Measurements from ENCODE around the gene IQSEC2.

Gene IQSEC2

GRCh38 chrX:53281321-53281822 lies at the start of gene IQSEC2:
IQSEC2 (minus strand) TSS chrX:53281584.
- FAIRE-seq (no peak), DNase-seq (ENCODE audit: insufficient read length, low spot score) (no peak)

- FAIRE-seq (no peak), DNase-seq (ENCODE audit: insufficient read length, low spot score) (no peak)
Observed at GRCh38 chrX:53330331-53330730, 48.9 kb upstream of the IQSEC2 start.

GRCh38 chrX:53324803-53325202 lies 43.4 kb upstream of the IQSEC2 start:
- FAIRE-seq, result no peak
- DNase-seq (ENCODE audit: insufficient read length, low spot score), result no peak

GRCh38 chrX:53324085-53324484 lies 42.7 kb upstream of the IQSEC2 start:
- DNase-seq (ENCODE audit: insufficient read length, low spot score), result no peak
- no peak for FAIRE-seq

GRCh38 chrX:53323196-53323595 lies 41.8 kb upstream of the IQSEC2 start:
- FAIRE-seq (no peak), DNase-seq (ENCODE audit: insufficient read length, low spot score) (no peak)

- FAIRE-seq, result no peak
- DNase-seq (ENCODE audit: insufficient read length, low spot score), result no peak
Observed at GRCh38 chrX:53321943-53322497, 40.6 kb upstream of the IQSEC2 start.

- FAIRE-seq (no peak), DNase-seq (ENCODE audit: insufficient read length, low spot score) (no peak)
Observed at GRCh38 chrX:53321230-53321942, 40.0 kb upstream of the IQSEC2 start.

- DNase-seq (ENCODE audit: insufficient read length, low spot score) (no peak), FAIRE-seq (no peak)
Observed at GRCh38 chrX:53320543-53321229, 39.3 kb upstream of the IQSEC2 start.

- no peak for DNase-seq (ENCODE audit: insufficient read length, low spot score)
- FAIRE-seq, result no peak
Observed at GRCh38 chrX:53319614-53320542, 38.5 kb upstream of the IQSEC2 start.

GRCh38 chrX:53318766-53319353 lies 37.5 kb upstream of the IQSEC2 start:
- no peak for FAIRE-seq

GRCh38 chrX:53317365-53318069 lies 36.1 kb upstream of the IQSEC2 start:
- peak; percentile 62 for DNase-seq (ENCODE audit: insufficient read length, low spot score)
- FAIRE-seq, result peak; percentile 62

More at GRCh38 chrX:53318766-53319353, 37.5 kb upstream of the IQSEC2 start:
- DNase-seq (ENCODE audit: insufficient read length, low spot score), result no peak

GRCh38 chrX:53316860-53317237 lies 35.5 kb upstream of the IQSEC2 start:
- no peak for DNase-seq (ENCODE audit: insufficient read length, low spot score)
- FAIRE-seq, result no peak

- FAIRE-seq (no peak), DNase-seq (ENCODE audit: insufficient read length, low spot score) (no peak)
Observed at GRCh38 chrX:53316111-53316859, 34.9 kb upstream of the IQSEC2 start.

- FAIRE-seq (no peak), DNase-seq (ENCODE audit: insufficient read length, low spot score) (no peak)
Observed at GRCh38 chrX:53313728-53314105, 32.3 kb upstream of the IQSEC2 start.

- DNase-seq (ENCODE audit: insufficient read length, low spot score) (peak; percentile 35), FAIRE-seq (peak; percentile 92)
Observed at GRCh38 chrX:53312946-53313727, 31.8 kb upstream of the IQSEC2 start.

- DNase-seq (ENCODE audit: insufficient read length, low spot score) (no peak), FAIRE-seq (no peak)
Observed at GRCh38 chrX:53309837-53310236, 28.5 kb upstream of the IQSEC2 start.

- FAIRE-seq, result no peak
- no peak for DNase-seq (ENCODE audit: insufficient read length, low spot score)
Observed at GRCh38 chrX:53308836-53309235, 27.5 kb upstream of the IQSEC2 start.

Data from GM19239 (cell line).